OCI-LY7 (cell line): ENCODE data around the gene PHF5A.

ENCODE experiments used
- EZH2phosphoT487 ChIP-seq: fragments of 200-600 bp; sonication (generic); IDR thresholded peaks from 2 replicates; pipeline ENCODE4 v1.6.1; 2018; ENCODE audit warnings: low read depth, borderline replicate concordance, mild to moderate bottlenecking, mixed run types, antibody characterized with exemption, low read length, moderate library complexity, mixed read lengths
- TF ChIP-seq, protein P1 (sequence below): fragments of 200-600 bp; sonication (generic); conservative IDR thresholded peaks from 2 replicates; pipeline ENCODE4 v1.5.1; 2014; ENCODE audit warnings: mild to moderate bottlenecking, antibody characterized with exemption, low read length, moderate library complexity, mixed read lengths

DNA sequence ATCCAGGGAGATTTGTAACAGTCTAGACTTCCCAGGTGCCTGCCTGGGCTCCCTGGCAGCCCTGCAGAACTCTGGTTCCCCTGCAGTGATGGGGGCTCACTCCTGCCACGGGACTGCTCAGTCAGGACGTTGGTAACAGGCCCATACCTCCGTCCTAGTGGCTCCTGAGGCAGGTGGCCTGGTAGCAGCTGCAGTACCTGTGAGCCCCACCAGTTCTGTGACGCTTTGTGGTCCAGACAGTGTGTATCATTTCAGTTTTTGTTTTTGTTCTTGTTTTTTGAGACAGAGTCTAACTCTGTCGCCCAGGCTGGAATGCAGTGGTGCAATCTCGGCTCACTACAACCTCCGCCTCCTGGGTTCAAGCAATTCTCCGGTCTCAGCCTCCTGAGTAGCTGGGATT lies 48.0 kb upstream of the PHF5A start:
- TF ChIP-seq, protein P1, sequence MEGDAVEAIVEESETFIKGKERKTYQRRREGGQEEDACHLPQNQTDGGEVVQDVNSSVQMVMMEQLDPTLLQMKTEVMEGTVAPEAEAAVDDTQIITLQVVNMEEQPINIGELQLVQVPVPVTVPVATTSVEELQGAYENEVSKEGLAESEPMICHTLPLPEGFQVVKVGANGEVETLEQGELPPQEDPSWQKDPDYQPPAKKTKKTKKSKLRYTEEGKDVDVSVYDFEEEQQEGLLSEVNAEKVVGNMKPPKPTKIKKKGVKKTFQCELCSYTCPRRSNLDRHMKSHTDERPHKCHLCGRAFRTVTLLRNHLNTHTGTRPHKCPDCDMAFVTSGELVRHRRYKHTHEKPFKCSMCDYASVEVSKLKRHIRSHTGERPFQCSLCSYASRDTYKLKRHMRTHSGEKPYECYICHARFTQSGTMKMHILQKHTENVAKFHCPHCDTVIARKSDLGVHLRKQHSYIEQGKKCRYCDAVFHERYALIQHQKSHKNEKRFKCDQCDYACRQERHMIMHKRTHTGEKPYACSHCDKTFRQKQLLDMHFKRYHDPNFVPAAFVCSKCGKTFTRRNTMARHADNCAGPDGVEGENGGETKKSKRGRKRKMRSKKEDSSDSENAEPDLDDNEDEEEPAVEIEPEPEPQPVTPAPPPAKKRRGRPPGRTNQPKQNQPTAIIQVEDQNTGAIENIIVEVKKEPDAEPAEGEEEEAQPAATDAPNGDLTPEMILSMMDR: no peak
- no peak for TF ChIP-seq EZH2phosphoT487
